Activated CD4-positive, alpha-beta T cell treated with anti-CD3 and anti-CD28 coated beads, Interleukin-2, amount 50 U/mL, for 48 hours (primary cell): ENCODE data around the gene ZNF143.
"Not testable (repeated sequence)": the region's sequence is repeated elsewhere in the genome, so short reads cannot be mapped to it uniquely, and the experiment has no call there.

Experiments
- DNase-seq, 2 experiments: peaks; one replicate each; pipeline ENCODE4 v3.0.0-alpha.2; 2020

Gene ZNF143

DNA sequence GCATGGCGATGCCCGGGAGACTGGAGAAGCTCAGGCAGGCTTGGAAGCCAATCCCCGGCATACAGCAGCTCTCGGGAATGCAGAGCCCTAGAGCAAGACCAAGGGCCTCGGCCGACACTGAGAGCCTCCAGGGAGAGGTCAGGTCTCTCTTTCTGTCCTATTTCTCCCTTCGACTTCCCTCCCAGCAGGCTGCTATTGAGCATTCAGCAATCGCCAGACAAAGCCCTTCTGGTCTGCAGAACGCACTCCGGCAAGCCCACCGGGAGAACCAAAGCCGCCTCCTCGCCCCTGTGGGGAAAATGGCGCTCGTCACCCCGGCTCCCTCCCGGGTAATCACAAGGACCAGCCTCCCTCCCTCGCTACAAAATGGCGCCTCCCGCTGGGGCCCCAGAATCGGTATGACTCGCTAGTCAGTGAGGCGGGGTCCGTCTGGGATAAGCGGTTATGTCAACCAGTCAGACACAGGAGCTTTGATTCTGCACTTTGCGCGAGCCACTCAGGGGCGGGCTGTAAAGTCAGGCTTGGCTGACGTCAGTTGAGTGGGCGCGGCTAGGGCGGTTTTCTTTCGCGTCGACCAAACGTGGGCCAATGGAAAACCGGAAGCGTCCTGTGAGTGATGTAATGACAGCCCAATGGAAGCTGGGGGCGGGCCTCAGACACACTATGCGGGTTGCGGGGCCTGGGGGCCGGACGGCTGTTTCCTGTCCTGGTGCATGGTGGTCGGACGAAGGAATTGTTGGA, at the start of gene ZNF143:
Gene ZNF143 (plus strand): TSS at position 691 of the 741 bp plus-strand sequence. CDS start 10,297 bp downstream, outside the sequence.
- peak; percentile 100 for DNase-seq

DNA sequence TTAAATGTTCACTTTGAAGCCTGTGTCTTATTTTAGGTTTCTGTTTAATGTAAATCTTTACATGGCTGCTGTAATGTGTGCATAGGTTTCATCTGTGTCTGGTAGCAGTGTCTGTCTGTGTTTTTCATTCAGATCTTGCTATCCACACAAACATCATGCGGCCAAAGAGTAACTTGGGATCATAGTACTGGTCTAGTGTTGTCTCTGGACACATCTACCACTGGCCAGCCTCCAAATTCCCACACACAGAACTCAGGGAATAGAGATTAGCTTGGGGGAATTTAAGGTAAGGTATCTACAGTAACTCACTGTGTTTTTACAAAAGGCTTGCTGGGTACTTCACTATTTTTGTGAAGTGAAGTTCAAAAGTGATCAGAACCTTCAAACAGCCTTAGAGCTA, 32.1 kb upstream of the ZNF143 start:
- no peak for DNase-seq

DNA sequence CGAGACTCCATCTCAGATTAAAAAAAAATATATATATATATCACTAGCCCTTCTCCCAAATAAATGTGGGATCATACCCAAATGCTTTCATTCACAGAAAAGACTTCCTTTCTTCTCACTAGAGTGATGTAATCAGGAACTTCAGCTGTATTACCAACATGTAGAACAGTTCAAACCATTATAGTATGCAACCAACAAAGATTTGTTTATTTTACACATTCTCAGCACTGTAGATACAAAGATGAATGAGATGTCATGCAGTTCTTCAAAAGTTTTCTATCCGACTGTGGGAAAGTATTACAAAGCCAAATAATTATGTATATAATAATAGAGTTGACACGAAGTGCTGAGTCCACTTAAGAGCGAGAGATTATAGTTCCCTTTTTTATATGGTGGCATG, 22.2 kb upstream of the ZNF143 start:
- DNase-seq, result no peak

- DNase-seq, result no peak
These were observed 14.6 kb upstream of the ZNF143 start for GRCh38 chr11:9446230-9446629.

DNA sequence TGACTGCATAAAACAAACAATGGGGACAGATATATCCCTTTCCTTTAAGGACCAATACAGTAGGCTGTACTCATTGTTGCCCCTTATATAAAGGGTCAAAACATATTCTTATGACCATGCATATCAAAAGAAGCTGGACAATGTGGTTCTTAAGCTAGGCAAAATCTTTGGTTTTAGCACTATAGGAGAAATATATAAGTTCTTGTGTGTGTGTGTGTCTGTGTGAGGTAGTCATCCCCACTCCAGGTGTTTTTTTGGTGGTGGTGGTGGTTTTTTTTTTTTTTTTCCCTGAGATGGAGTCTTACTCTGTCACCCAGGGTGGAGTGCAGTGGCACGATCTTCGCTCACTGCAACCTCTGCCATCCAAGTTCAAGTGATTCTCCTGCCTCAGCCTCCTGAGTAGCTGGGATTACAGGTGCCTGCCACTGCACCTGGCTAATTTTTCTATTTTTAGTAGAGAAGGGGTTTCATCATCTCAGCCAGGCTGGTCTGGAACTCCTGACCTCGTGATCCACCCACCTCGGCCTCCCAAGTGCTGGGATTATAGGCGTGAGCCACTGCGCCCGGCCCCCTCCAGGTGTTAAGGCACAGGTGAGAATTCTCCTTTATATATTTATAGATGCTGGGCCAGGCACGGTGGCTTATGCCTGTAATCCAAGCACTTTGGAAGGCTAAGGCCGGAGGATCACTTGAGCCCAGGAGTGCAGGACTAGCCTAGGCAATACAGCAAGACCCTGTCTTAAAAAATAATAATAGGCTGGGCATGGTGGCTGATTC, 12.0 kb upstream of the ZNF143 start:
- DNase-seq, result no peak

DNA sequence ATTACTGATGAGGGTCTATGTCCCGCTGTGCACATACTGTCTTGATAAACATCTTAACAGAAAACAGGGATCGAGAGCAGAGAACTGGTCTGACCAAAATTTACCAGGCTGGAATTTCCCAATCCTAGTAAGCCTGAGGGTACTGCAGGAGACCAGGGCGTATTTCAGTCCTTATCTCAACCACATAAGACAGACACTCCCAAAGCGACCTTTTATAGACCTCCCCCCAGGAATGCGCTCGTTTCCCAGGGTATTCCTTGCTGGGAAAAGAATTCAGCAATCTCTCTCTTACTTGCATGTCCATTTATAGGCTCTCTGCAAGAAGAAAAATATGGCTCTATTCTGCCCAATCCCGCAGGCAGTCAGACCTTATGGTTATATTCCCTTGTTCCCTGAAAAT, 8.8 kb upstream of the ZNF143 start:
- not testable (repeated sequence) for DNase-seq

- DNase-seq, result no peak
These were observed 5.1 kb upstream of the ZNF143 start for GRCh38 chr11:9455722-9456121.

DNA sequence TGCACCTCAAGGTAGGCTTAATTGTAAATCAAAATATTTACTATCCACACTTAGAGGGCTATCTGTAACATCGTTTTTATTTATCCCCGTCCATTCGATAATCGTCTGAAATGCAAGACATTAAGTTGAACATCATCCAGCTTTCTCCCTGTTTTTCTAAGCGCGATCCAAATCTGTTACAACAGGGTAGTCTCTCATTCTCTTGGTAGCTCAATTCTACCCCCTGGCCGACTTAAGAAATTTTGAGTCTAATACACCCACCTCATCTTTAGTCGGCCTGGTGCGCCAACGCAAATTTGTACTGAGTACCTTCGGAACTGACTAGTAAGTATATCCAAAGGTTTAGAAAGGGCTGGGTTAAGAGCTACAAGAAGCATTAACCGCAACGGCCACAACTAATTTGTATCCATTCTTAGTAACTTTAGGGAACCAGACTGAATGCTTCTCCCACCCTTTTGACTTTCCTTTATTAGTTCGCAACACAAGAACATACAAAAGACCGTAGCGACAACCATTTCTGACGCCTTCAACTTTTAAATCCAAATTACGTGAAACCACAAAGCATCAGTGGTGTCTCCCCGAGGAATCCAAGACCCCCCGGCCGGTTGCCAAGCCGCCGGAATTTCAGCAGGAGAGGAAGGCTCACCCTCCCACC, 1.0 kb upstream of the ZNF143 start:
- DNase-seq, result peak; percentile 38 to 51

DNA sequence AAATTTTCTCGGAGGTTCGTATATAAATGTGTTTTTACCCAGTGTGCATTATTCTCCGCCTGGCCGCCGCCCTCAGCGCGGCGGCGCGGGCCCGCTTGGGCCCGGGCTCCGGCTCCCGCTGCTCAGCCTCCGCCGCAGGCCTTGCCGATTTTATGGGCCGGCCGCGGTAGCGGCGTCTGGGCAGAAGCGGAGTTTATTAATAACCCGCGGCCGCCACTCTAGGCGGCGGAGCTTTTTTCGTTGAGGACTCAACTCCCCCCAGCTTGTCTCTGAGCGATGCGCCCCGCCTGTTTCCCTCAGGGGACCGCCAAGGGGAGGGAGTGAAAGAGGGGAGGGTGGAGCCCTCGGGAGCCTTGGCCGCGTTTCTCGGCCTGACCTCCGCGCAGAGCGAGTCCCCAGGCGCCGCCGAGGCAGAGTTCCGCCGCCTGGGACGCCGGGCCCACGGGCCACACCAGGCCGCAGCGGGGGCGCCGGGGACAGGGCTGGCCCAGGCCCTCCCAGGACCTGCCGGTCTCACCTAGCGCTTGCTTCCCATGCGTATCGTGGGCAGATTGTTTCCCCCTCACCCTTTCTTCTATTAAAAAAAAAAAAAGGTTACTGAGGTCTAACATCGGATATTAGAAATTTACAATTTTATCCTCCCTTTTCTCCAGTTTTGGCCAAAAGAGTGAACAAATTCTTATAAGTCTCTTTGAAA, 399 bp downstream of the ZNF143 start:
- DNase-seq, result peak; percentile 73 to 78

DNA sequence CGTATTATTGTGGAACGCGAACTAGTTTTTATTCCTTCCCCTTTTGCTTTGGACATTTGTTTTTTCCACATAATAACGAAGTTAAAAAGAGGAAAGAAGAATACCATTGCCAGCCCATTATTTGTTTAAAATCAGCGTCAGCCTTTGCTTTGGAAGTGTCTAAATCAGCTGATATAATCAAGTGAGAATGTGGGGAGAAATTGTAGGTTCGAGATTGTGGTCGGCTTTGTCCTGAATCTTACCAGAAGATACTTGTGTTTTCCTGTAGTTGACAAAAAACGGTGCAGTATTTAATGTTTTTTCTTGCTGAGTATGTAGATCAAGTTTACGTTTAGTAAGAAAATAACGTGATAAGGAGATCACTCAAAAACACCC, 935 bp downstream of the ZNF143 start:
- DNase-seq, result no peak

DNA sequence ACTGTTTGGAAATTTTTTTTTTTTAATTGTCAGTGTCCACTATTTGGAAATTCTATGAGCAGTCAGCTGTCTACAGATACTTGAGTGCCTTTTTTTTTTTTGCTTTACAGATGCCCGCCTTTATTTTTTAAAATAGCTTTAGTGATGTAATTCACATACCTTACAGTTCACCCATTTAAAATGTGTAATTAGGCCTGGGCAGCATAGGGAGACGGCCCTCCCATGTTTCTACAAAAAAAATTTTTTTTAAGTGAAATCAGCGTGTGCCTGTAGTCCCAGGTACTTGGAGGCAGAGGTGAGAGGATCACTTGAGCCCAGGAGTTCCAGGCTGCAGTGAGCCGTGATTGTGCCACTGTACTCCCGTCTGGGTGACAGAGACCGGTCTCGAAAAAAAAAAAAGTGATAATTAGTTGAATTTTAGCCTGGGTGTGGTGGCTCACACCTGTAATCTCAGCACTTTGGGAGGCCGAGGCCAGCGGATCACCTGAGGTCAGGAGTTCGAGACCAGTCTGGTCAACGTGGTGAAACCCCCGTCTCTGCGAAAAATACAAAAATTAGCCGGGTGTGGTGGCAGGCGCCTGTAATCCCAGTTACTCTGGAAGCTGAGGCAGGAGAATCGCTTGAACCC, 1.5 kb downstream of the ZNF143 start:
- no peak for DNase-seq

DNA sequence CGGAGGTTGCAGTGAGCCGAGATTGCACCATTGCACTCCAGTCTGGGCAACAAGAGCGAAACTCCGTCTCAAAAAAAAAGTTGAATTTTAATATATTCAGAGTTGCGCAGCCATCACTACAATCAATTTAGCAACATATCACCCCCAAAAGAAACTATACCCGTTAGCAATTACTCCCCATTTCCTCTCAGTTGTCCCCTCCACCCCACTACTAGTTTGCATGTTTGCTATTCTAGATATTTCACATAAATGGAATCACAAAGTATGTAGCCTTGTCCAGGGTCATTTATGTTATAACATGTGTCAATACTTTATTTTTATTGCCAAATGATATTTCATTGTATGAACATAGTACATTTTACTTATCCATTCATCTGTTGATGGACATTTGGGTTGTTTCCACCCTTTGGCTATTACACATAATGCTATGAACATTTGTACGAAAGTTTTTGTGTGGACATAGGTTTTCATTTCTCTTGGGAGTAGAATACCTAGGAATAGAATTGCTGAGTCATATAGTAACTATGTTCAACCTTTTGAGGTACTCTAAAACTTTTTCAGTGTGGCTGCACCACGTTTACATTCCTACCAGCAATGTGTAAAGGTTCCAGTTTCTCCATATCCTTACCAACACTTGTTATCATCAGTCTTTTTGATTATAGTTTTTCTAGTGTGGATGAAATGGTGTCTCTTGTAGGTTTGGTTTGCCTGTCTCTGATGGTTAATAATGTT, 2.2 kb downstream of the ZNF143 start:
- no peak for DNase-seq

GRCh38 chr11:9470765-9471164, 10.0 kb downstream of the ZNF143 start:
- DNase-seq, result no peak

DNA sequence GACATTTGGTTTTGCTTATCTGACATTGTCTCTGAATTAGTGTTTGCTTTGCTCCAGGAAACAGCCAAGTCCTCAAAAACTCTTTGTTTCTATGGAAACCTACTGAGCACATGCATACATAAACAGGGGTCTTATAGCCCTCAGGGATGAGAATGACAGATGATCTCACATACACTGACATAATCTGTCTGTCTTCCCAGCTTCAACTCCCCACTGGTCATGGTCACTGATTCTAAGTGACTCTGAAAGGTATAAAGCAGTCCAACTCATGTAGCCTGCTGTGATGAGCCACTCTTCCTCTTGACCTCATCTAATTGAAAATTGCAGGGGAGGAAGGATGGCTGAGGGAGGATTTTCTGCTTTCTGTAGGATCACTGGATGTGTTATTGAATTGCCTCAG, 12.6 kb downstream of the ZNF143 start:
- no peak for DNase-seq

GRCh38 chr11:9479899-9480298, 19.1 kb downstream of the ZNF143 start:
- DNase-seq, result no peak

GRCh38 chr11:9489080-9489765, 28.4 kb downstream of the ZNF143 start:
- no peak for DNase-seq

GRCh38 chr11:9490376-9490775, 29.6 kb downstream of the ZNF143 start:
- DNase-seq, result no peak

GRCh38 chr11:9493492-9493891, 32.7 kb downstream of the ZNF143 start:
- no peak for DNase-seq

DNA sequence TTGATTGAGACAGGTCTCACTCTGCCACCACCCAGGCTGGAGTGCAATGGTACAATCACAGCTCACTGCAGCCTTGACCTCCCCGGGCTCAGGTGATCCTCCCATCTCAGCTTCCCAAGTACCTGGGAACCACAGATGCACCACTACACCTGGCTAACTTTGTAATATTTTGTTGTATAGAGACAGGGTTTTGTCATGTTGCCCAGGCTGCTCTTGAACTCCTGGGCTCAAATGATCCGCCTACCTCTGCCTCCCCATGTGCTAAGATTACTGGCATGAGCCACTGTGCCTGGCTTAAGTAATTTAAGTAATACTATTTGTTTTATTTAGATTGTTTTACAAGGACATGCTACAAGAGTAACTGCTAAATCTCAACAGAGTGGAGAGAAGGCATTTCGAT, 33.5 kb downstream of the ZNF143 start:
- DNase-seq, result no peak

DNA sequence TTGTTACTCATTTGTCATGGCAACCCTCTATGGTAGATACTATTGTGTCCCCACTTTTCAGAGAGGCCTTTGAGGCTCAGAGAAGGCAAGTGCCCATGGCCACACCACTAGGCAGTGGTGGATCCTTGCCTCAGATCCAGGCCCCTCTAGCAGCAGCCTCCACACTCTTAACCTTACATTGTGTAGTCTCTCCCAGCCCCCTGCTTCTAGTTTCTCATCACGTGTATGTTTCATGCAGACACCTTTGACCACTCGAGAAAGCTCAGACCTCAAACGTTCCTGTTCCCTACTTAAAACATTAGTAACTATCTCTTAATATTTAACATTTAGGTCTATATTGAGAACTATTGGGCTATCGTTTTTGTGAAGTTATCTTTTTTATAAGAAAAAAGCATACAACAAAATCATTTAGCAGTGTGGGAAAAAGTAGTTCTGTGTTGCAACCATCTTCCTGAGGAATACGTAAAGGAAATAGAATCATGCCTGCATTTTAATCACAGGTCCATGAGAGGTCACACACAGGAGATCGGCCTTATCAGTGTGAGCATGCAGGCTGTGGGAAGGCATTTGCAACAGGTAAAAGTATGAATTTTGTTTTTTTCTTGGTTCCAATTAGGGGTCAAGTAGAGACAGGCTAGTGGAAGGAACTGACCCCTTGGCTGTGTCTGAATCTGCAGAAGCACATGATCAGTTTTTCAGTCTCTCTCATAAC, 35.1 kb downstream of the ZNF143 start:
- no peak for DNase-seq
